MM.1S (cell line): ENCODE measurements around the gene SEMA4D.

Source experiments
- DNase-seq: peaks from one replicate; pipeline ENCODE4 v3.0.0-alpha.2; 2015
- H2AFZ ChIP-seq: fragments of 300-600 bp; sonication (generic); 2 replicates; pipeline ENCODE4 v1.6.0; 2016; ENCODE audit warnings: antibody characterized with exemption, low read length
- H3F3A ChIP-seq: fragments of 300-600 bp; sonication (generic); 2 replicates; pipeline ENCODE4 v1.6.1; 2016; ENCODE audit warnings: mild to moderate bottlenecking, antibody characterized with exemption, low read length, moderate library complexity, mixed read lengths; ENCODE audit not compliant: insufficient read depth
- H3K27ac ChIP-seq: fragments of 300-600 bp; sonication (generic); 2 replicates; pipeline ENCODE4 v1.5.1; 2016; ENCODE audit warnings: mild to moderate bottlenecking, low read length
- H3K27me3 ChIP-seq: fragments of 300-600 bp; sonication (generic); replicated peaks from 2 replicates; pipeline ENCODE4 v1.6.0; 2016; ENCODE audit warnings: low read length; ENCODE audit not compliant: insufficient read depth
- H3K36me3 ChIP-seq: fragments of 300-600 bp; sonication (generic); replicated peaks from 2 replicates; pipeline ENCODE4 v1.6.1; 2016; ENCODE audit warnings: mild to moderate bottlenecking, low read length, mixed read lengths; ENCODE audit not compliant: insufficient read depth
- H3K4me1 ChIP-seq: fragments of 300-600 bp; sonication (generic); 2 replicates; pipeline ENCODE4 v1.6.1; 2016; ENCODE audit warnings: low read length, mixed read lengths
- H3K4me2 ChIP-seq: fragments of 300-600 bp; sonication (generic); 2 replicates; pipeline ENCODE4 v1.6.0; 2016; ENCODE audit warnings: low read depth, low read length
- H3K4me3 ChIP-seq: fragments of 300-600 bp; sonication (generic); 2 replicates; pipeline ENCODE4 v1.5.1; 2016; ENCODE audit warnings: low read length, mixed read lengths
- H3K79me2 ChIP-seq: fragments of 300-600 bp; sonication (generic); 2 replicates; pipeline ENCODE4 v1.6.1; 2016; ENCODE audit warnings: mixed run types, low read length, mixed read lengths
- H3K9ac ChIP-seq: fragments of 300-600 bp; sonication (generic); 2 replicates; pipeline ENCODE4 v1.6.1; 2016; ENCODE audit warnings: low read length, mixed read lengths
- H3K9me2 ChIP-seq: fragments of 300-600 bp; sonication (generic); replicated peaks from 2 replicates; pipeline ENCODE4 v1.6.1; 2016; ENCODE audit warnings: mild to moderate bottlenecking, low read length, mixed read lengths; ENCODE audit not compliant: insufficient read depth
- H3K9me3 ChIP-seq: fragments of 300-600 bp; sonication (generic); replicated peaks from 2 replicates; pipeline ENCODE4 v1.6.1; 2016; ENCODE audit warnings: mild to moderate bottlenecking, low read length, mixed read lengths; ENCODE audit not compliant: insufficient read depth
- H4K20me1 ChIP-seq: fragments of 300-600 bp; sonication (generic); 2 replicates; pipeline ENCODE4 v1.6.1; 2016; ENCODE audit warnings: mild to moderate bottlenecking, low read length, moderate library complexity, mixed read lengths; ENCODE audit not compliant: insufficient read depth
- EZH2 ChIP-seq: fragments of 300-600 bp; sonication (generic); optimal IDR thresholded peaks from 2 replicates; pipeline ENCODE3; 2017; ENCODE audit warnings: low read depth, mild to moderate bottlenecking, antibody characterized with exemption, low read length, mixed read lengths
- EZH2phosphoT487 ChIP-seq: fragments of 300-600 bp; sonication (generic); IDR thresholded peaks from 2 replicates; pipeline ENCODE4 v1.6.1; 2018; ENCODE audit warnings: antibody characterized with exemption, low read length
- TF ChIP-seq, protein P1 (sequence below): fragments of 300-600 bp; sonication (generic); IDR thresholded peaks from 2 replicates; pipeline ENCODE4 v1.5.1; 2016; ENCODE audit warnings: antibody characterized with exemption, low read length, mixed read lengths

Gene SEMA4D

DNA sequence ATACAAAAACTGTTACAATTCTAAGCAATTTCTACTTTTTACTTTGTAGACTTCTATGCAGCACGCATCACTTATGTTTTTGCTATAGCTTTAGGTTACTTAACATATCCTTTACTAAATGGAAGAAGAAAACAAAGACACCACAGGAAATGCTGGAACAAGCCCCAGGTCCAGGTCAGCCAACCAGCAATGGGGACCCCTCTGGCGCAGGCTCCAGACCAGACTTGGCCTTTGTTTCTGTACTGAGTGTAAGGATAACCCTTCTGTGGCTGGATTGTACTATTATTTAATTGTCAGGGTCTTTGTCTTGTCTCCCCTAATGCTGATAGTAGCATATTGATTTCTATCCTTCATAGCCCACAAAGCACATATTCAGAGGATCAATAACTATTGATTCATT lies 4.2 kb downstream of the SEMA4D start:
- no peak overlapping the region for H3K27ac ChIP-seq

DNA sequence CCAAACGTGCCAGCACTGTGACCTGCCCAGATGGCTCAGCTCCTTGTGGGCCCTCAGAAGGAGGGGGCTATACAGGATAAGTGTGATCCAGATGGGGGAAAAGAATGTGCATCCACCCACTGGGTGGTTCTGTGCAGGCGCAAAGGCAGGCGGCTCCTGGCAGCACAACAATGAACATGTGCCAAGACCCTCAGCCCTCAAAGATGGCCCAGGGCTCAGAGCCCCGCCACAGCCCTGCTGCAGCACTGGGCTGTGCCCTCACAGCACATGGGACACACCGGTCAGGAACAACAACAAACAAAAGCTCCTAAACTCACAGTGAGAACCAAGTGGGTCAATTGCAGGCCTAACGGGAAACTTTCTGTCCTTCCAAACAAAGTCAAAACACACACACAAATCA lies 4.7 kb downstream of the SEMA4D start:
- H3F3A ChIP-seq: peaks cover under 1% of the 10 kb centered on the region
- H3K79me2 ChIP-seq: peaks cover 94% of the 10 kb centered on the region
- H2AFZ ChIP-seq: no peak overlapping the region
- H3K9me3 ChIP-seq: no peaks in the 10 kb centered on the region
- no peaks in the 10 kb centered on the region for H3K9me2 ChIP-seq
- H3K36me3 ChIP-seq: no peaks in the 10 kb centered on the region; the same call in 1 of the 2 replicates
- no peak overlapping the region for H3K4me2 ChIP-seq
- no peak overlapping the region for H3K9ac ChIP-seq
- peaks cover 61% of the 10 kb centered on the region for H4K20me1 ChIP-seq
- DNase-seq: no peak
- peaks cover 22% of the 10 kb centered on the region for H3K4me1 ChIP-seq
- TF ChIP-seq EZH2 (no peak), EZH2phosphoT487 (no peak)
- TF ChIP-seq, protein P1, sequence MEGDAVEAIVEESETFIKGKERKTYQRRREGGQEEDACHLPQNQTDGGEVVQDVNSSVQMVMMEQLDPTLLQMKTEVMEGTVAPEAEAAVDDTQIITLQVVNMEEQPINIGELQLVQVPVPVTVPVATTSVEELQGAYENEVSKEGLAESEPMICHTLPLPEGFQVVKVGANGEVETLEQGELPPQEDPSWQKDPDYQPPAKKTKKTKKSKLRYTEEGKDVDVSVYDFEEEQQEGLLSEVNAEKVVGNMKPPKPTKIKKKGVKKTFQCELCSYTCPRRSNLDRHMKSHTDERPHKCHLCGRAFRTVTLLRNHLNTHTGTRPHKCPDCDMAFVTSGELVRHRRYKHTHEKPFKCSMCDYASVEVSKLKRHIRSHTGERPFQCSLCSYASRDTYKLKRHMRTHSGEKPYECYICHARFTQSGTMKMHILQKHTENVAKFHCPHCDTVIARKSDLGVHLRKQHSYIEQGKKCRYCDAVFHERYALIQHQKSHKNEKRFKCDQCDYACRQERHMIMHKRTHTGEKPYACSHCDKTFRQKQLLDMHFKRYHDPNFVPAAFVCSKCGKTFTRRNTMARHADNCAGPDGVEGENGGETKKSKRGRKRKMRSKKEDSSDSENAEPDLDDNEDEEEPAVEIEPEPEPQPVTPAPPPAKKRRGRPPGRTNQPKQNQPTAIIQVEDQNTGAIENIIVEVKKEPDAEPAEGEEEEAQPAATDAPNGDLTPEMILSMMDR: no peak
- H3K27ac ChIP-seq: no peak overlapping the region
- H3K27me3 ChIP-seq: no peaks in the 10 kb centered on the region
- no peak overlapping the region for H3K4me3 ChIP-seq

More for the DNA sequence above, 4.2 kb downstream of the SEMA4D start:
- Histone ChIP-seq H3K9ac (no peak overlapping the region), H2AFZ (no peak overlapping the region), H3K9me3 (no peaks in the 10 kb centered on the region), H3K4me1 (peaks cover 27% of the 10 kb centered on the region), H3K27me3 (no peaks in the 10 kb centered on the region), H3K36me3 (no peaks in the 10 kb centered on the region; the same call in 1 of the 2 replicates), H4K20me1 (peaks cover 61% of the 10 kb centered on the region), H3K9me2 (no peaks in the 10 kb centered on the region), H3K4me2 (no peak overlapping the region), H3K79me2 (peaks cover 89% of the 10 kb centered on the region), H3K4me3 (no peak overlapping the region), H3F3A (peaks cover 6% of the 10 kb centered on the region)
- TF ChIP-seq, protein P1: no peak
- DNase-seq: no peak

DNA sequence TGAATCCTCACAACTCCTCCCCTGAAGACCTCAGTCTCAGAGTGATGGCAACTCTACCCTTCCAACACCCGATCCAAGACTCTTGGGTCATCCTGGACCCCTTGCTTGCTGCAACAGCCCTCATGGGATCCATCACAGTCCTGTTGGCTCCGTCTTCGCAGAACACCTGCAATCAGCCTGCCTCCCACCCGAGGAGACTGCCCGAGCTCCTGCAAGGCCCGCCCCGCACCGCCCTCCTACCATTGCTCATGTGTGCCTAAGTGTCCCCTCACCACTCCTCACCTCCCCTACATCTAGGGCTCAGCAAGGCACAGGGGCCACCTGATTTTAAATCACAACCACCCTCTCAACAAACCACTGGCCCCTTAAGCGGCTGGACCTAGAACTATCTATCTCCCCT lies 5.3 kb downstream of the SEMA4D start:
- peaks cover 99% of the 10 kb centered on the region for H3K79me2 ChIP-seq
- H3K9me2 ChIP-seq: no peaks in the 10 kb centered on the region
- H3F3A ChIP-seq: no peaks in the 10 kb centered on the region
- H3K4me3 ChIP-seq: no peak overlapping the region
- H3K36me3 ChIP-seq: no peaks in the 10 kb centered on the region; the same call in 1 of the 2 replicates
- no peak overlapping the region for H2AFZ ChIP-seq
- no peaks in the 10 kb centered on the region for H3K9me3 ChIP-seq
- H3K27me3 ChIP-seq: no peaks in the 10 kb centered on the region
- no peak overlapping the region for H3K4me2 ChIP-seq
- no peak overlapping the region for H3K9ac ChIP-seq
- no peak overlapping the region for H3K27ac ChIP-seq
- peaks cover 21% of the 10 kb centered on the region for H3K4me1 ChIP-seq
- TF ChIP-seq EZH2phosphoT487: no peak
- TF ChIP-seq, protein P1: no peak
- TF ChIP-seq EZH2: no peak
- peaks cover 65% of the 10 kb centered on the region for H4K20me1 ChIP-seq
- no peak for DNase-seq
